DND-41 (cell line): ENCODE results near the gene RGS17.

Experiments used
- CTCF ChIP-seq: IDR thresholded peaks from 2 replicates; pipeline ENCODE4 v1.5.1; 2012; ENCODE audit warnings: borderline replicate concordance, low read length, moderate library complexity, mild to moderate bottlenecking; ENCODE audit not compliant: poor library complexity, severe bottlenecking; ENCODE audit errors: extremely low read depth
- EZH2 ChIP-seq: IDR thresholded peaks from 3 replicates; pipeline ENCODE4 v1.6.1; 2012; ENCODE audit warnings: borderline replicate concordance, low read depth, mild to moderate bottlenecking, moderate library complexity, low read length, inconsistent platforms; ENCODE audit not compliant: severe bottlenecking

GRCh38 chr6:153027480-153027879, 103.6 kb downstream of the RGS17 start:
- TF ChIP-seq CTCF: no peak
- TF ChIP-seq EZH2: no peak
